Lung (tissue), 12 donors: ENCODE measurements around the gene SUSD5. TPM values are rescaled to one million over a fixed set of nuclear protein-coding genes. Genes with fewer than 3 reads are reported as not detected.

Experiments used
- ATAC-seq: fragments of 200-7000 bp; cut with Tn5 transposase; one replicate; pipeline ENCODE4 v1.9.1; 2020; ENCODE audit warnings: moderate number of reproducible peaks; ENCODE audit not compliant: insufficient read depth, low FRiP score
- DNase-seq, 3 donors: peaks; one replicate each; pipeline ENCODE4 v3.0.0-alpha.2; 2013 to 2017
- H3K27ac ChIP-seq, 2 donors: one replicate each; pipeline ENCODE4 v1.5.1; 2013; ENCODE audit warnings: mild to moderate bottlenecking in 2 of 2, moderate library complexity in 2 of 2, control low read depth in 1 of 2, inconsistent platforms in 1 of 2, low read depth in 1 of 2, low read length in 1 of 2
- H3K27me3 ChIP-seq, 3 donors: one replicate each; pipeline ENCODE4 v1.5.1; 2013; ENCODE audit warnings: low read length in 2 of 3; ENCODE audit not compliant: control insufficient read depth in 3 of 3, insufficient read depth in 3 of 3
- H3K36me3 ChIP-seq, 4 donors: one replicate each; pipeline ENCODE4 v1.5.1; 2013; ENCODE audit warnings: low read length in 4 of 4, mild to moderate bottlenecking in 1 of 4, moderate library complexity in 1 of 4; ENCODE audit not compliant: control insufficient read depth in 4 of 4, insufficient read depth in 4 of 4
- H3K4me1 ChIP-seq, 5 donors: one replicate each; pipeline ENCODE4 v1.5.1; 2013; ENCODE audit warnings: low read length in 5 of 5, mild to moderate bottlenecking in 2 of 5, moderate library complexity in 1 of 5; ENCODE audit not compliant: control insufficient read depth in 5 of 5, insufficient read depth in 5 of 5
- H3K4me3 ChIP-seq: one replicate; pipeline ENCODE4 v1.5.1; 2013; ENCODE audit warnings: mild to moderate bottlenecking, control low read depth, moderate library complexity
- H3K9ac ChIP-seq, 2 donors: one replicate each; pipeline ENCODE4 v1.5.1; 2013; ENCODE audit warnings: low read length in 2 of 2, control low read depth in 1 of 2; ENCODE audit not compliant: insufficient read depth in 1 of 2
- H3K9me3 ChIP-seq, 4 donors: one replicate each; pipeline ENCODE4 v1.5.1; 2013; ENCODE audit warnings: low read length in 3 of 4, mild to moderate bottlenecking in 1 of 4, moderate library complexity in 1 of 4; ENCODE audit not compliant: control insufficient read depth in 4 of 4, insufficient read depth in 3 of 4
- CTCF ChIP-seq: IDR thresholded peaks from 2 replicates; pipeline ENCODE4 v1.5.1; 2012; ENCODE audit warnings: mild to moderate bottlenecking; ENCODE audit errors: control extremely low read depth, extremely low read depth
- WGBS, 2 donors: extraction: QIAGEN DNeasy Blood & Tissue Kit; methylation state at CpG; one replicate each; pipeline ENCODE4 v1.1.7; 2013; 5-methylcytosine and 5-hydroxymethylcytosine counted together
- polyA plus RNA-seq, 2 donors: library from polyadenylated mRNA; stranded (reverse); fragments of 200-250 nt; gene quantifications; one replicate each; pipeline ENCODE4 v1.2.1, GENCODE V29; 2013
- total RNA-seq, 2 donors: library from RNA; depleted of rRNA in 1 of 2; stranded (reverse); fragments of >200 nt in 1 of 2; gene quantifications; one replicate each; pipeline ENCODE4 v1.2.1, GENCODE V29; 2014 to 2021
- donor health status: control.
- donor health status: control.
- donor health status: Bipolar disorder and iron deficiency.
- donor health status: healthy.
- donor health status: DM: yes; HTN: yes; CAD: no.

The SUSD5 gene
- total and polyA plus RNA-seq, 4 donors: 0.17 to 2.9 (median 1.0) TPM

DNA sequence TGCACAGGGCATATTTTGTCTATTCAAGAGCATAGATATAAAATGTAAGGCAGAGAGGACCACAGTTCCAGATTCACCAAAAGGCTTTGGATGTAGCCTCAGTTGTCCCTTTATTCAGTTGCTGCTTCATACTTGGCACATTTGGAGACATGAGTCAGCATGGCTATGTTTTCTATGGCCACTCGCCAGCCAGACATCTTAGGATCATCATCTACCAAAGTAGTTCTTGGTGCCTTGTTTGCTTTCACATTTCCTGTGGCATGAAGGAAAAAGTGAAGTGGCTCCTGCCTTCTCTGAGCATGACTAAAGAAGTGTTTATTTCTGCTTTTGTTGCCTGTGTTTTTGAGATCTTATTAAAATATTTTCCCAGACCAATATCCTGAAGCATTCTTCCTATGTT, 7.2 kb downstream of the SUSD5 start:
- DNase-seq (no peak), ATAC-seq (no peak)
- Histone ChIP-seq H3K36me3 (no peaks in the 10 kb centered on the region), H3K9ac (no peak overlapping the region), H3K27me3 (peaks cover 0 to 8% (median 6%) of the 10 kb centered on the region in 3 donors), H3K4me3 (no peak overlapping the region), H3K4me1 (no peaks in the 10 kb centered on the region), H3K9me3 (peaks cover 0 to 4% (median 0%) of the 10 kb centered on the region in 4 donors), H3K27ac (no peak overlapping the region)
- no peak for TF ChIP-seq CTCF
- 43 to 61% methylated on average over 1 of the region's 1 CpG for WGBS, 2 donors

GRCh38 chr3:33209357-33209756, 9.3 kb downstream of the SUSD5 start:
- H3K4me3 ChIP-seq: no peak overlapping the region
- no peak for ATAC-seq

DNA sequence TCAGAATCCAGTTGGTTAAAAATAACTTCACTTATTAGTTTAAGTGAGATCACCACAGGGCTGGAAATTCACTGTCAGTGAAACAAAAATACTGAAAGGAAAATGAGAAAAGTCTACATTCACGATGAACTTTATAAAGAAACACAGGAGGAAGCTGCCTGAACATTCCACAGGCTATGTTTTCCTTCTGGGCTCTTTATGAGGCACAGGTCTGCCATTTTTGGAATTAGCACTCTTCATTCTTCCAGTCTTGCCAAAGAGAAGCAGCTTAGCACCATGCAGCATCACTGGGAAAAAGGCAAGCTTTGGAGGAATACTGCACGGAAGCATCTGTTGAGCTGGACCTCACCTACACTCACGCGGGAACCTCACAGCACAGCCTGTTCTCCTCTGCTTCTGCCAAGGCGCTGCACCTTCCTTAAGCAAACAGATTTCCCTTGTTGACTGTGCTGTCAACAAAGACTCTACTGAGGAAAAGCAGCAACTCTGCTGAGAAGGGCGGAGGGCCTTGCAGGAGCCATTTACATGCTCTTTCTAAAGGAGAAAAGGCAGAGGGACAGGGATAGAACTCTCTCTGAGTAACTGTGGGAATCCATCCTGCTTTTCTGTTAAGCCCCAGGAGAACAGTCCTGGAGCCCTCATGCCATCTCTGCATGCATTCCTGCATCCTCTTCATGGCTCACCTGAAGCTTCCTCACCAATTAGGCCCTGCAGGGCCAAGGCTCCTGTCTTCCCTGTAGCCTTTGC, 15.7 kb downstream of the SUSD5 start:
- Histone ChIP-seq H3K9me3 (no peaks in the 10 kb centered on the region), H3K27ac (no peak overlapping the region), H3K36me3 (no peaks in the 10 kb centered on the region), H3K27me3 (no peaks in the 10 kb centered on the region), H3K9ac (no peak overlapping the region), H3K4me1 (peaks cover 0 to 4% (median 0%) of the 10 kb centered on the region in 5 donors), H3K4me3 (no peak overlapping the region)
- WGBS, 2 donors: 59 to 81% methylated on average over 6 of the region's 6 CpGs
- DNase-seq (no peak), ATAC-seq (peak; percentile 1)
- no peak for TF ChIP-seq CTCF

More at GRCh38 chr3:33209357-33209756, 9.3 kb downstream of the SUSD5 start:
- H3K4me1 ChIP-seq: no peaks in the 10 kb centered on the region
- peaks cover 0 to 4% (median 0%) of the 10 kb centered on the region in 4 donors for H3K9me3 ChIP-seq
- TF ChIP-seq CTCF: no peak
- no peak for DNase-seq
- no peaks in the 10 kb centered on the region for H3K36me3 ChIP-seq
- no peaks in the 10 kb centered on the region for H3K27me3 ChIP-seq
- no peak overlapping the region for H3K9ac ChIP-seq
- no peak overlapping the region for H3K27ac ChIP-seq

- DNase-seq (no peak), ATAC-seq (no peak)
- no peak overlapping the region for H3K9ac ChIP-seq
- H3K9me3 ChIP-seq: no peaks in the 10 kb centered on the region
- H3K4me3 ChIP-seq: no peak overlapping the region
- no peaks in the 10 kb centered on the region for H3K36me3 ChIP-seq
- no peak overlapping the region for H3K27ac ChIP-seq
- no peaks in the 10 kb centered on the region for H3K27me3 ChIP-seq
- WGBS, 2 donors: 85 to 90% methylated on average over 3 of the region's 3 CpGs
- peaks cover 0 to 4% (median 0%) of the 10 kb centered on the region in 5 donors for H3K4me1 ChIP-seq
- TF ChIP-seq CTCF: no peak
These were observed 17.4 kb downstream of the SUSD5 start for GRCh38 chr3:33201195-33201594.
